Measurements from ENCODE around the gene NOL9.

DNA sequence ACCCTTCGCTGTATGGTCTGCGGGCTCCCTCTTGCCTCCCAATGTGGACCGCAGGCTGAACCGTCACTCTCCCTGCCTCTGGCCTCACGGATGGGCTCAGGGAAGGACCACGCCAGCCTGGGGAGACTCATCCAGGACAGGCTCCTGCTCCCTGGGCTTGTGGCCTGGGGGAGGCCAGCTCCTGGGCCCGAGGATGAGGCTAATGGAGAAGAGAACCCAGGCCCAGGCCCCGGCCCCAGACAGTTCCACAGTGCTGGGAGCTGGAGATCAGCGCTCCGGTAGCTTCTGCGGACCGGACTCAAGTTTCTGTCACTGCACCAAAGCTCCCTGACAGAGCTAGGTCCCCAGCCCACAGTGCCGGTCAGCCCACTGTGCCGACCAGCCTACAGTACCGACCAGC, 49.4 kb downstream of the NOL9 start:
- TF ChIP-seq, protein P1, sequence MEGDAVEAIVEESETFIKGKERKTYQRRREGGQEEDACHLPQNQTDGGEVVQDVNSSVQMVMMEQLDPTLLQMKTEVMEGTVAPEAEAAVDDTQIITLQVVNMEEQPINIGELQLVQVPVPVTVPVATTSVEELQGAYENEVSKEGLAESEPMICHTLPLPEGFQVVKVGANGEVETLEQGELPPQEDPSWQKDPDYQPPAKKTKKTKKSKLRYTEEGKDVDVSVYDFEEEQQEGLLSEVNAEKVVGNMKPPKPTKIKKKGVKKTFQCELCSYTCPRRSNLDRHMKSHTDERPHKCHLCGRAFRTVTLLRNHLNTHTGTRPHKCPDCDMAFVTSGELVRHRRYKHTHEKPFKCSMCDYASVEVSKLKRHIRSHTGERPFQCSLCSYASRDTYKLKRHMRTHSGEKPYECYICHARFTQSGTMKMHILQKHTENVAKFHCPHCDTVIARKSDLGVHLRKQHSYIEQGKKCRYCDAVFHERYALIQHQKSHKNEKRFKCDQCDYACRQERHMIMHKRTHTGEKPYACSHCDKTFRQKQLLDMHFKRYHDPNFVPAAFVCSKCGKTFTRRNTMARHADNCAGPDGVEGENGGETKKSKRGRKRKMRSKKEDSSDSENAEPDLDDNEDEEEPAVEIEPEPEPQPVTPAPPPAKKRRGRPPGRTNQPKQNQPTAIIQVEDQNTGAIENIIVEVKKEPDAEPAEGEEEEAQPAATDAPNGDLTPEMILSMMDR (IDR thresholded peaks at IDR 0.05): no peak
- TF ChIP-seq POLR2A (IDR thresholded peaks at IDR 0.05): no peak
